Activated gamma-delta T cell treated with Interleukin-2 at 50 U/mL for 16 hours (primary cell): ENCODE results near the gene RPS15.
"Not testable (repeated sequence)": the region's sequence is repeated elsewhere in the genome, so short reads cannot be mapped to it uniquely, and the experiment has no call there.

ENCODE experiments used
- DNase-seq: peaks from one replicate; pipeline ENCODE4 v3.0.0-alpha.2; 2020

The RPS15 gene

GRCh38 chr19:1437609-1438008 lies 587 bp upstream of the RPS15 start:
- no peak for DNase-seq

GRCh38 chr19:1438933-1439354 lies 748 bp downstream of the RPS15 start:
- DNase-seq, result no peak

- not testable (repeated sequence) for DNase-seq
Observed at GRCh38 chr19:1439525-1440417, 1.6 kb downstream of the RPS15 start.

GRCh38 chr19:1440418-1440801 lies 2.2 kb downstream of the RPS15 start:
- DNase-seq, result no peak

- no peak for DNase-seq
Observed at GRCh38 chr19:1441022-1441426, 2.8 kb downstream of the RPS15 start.

- no peak for DNase-seq
Observed at GRCh38 chr19:1441677-1442438, 3.7 kb downstream of the RPS15 start.

GRCh38 chr19:1445185-1445931 lies 7.2 kb downstream of the RPS15 start:
- DNase-seq, result peak; percentile 76

- DNase-seq, result no peak
Observed at GRCh38 chr19:1445932-1446712, 7.9 kb downstream of the RPS15 start.

- DNase-seq, result peak; percentile 25
Observed at GRCh38 chr19:1446713-1447481, 8.7 kb downstream of the RPS15 start.

- no peak for DNase-seq
Observed at GRCh38 chr19:1447504-1447903, 9.3 kb downstream of the RPS15 start.

GRCh38 chr19:1447944-1448343 lies 9.7 kb downstream of the RPS15 start:
- no peak for DNase-seq

GRCh38 chr19:1449467-1450442 lies 11.6 kb downstream of the RPS15 start, which contains the start of gene APC2:
APC2 (plus strand) TSS chr19:1450121; CDS start chr19:1453002, 2,881 bp downstream.
- no peak for DNase-seq

GRCh38 chr19:1450735-1451731 lies 12.8 kb downstream of the RPS15 start:
- no peak for DNase-seq

- no peak for DNase-seq
Observed at GRCh38 chr19:1451916-1452801, 14.0 kb downstream of the RPS15 start.

- no peak for DNase-seq
Observed at GRCh38 chr19:1452802-1453524, 14.8 kb downstream of the RPS15 start.

GRCh38 chr19:1453525-1454364 lies 15.5 kb downstream of the RPS15 start:
- no peak for DNase-seq
